GM19239 (cell line): ENCODE data around the gene CUEDC1.
"Not testable (repeated sequence)": the region's sequence is repeated elsewhere in the genome, so short reads cannot be mapped to it uniquely, and the experiment has no call there.

ENCODE experiments used
- DNase-seq: peaks from one replicate; pipeline ENCODE4 v3.0.0; 2011; ENCODE audit warnings: low spot score; ENCODE audit not compliant: insufficient read length
- FAIRE-seq: peaks from 2 replicates; lab custom pipeline; 2011; peaks lifted over from hg19 to GRCh38; lab: Jason Lieb, UNC

The CUEDC1 gene

GRCh38 chr17:57986841-57987580 lies 31.8 kb upstream of the CUEDC1 start:
- FAIRE-seq = peak; percentile 80
- no peak for DNase-seq

DNA sequence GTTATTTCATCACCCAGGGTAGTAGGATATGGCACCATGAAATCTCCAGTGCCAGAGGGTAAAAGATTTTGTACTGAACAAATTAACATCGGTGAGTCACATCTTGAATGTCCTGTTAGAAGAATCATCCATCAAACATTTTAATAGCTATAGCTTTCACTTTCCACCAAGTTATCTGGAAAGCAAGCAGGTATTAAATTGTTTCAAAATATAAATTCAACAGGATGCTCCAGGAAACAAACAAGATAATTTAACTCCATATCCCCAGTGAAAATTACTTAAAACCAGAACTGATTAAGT lies 30.4 kb upstream of the CUEDC1 start:
- DNase-seq = no peak
- FAIRE-seq = peak; percentile 68

- FAIRE-seq (no peak), DNase-seq (no peak)
Measured at GRCh38 chr17:57984936-57985674, 29.9 kb upstream of the CUEDC1 start.

- FAIRE-seq (no peak), DNase-seq (no peak)
Measured at GRCh38 chr17:57984261-57984890, 29.2 kb upstream of the CUEDC1 start.

DNA sequence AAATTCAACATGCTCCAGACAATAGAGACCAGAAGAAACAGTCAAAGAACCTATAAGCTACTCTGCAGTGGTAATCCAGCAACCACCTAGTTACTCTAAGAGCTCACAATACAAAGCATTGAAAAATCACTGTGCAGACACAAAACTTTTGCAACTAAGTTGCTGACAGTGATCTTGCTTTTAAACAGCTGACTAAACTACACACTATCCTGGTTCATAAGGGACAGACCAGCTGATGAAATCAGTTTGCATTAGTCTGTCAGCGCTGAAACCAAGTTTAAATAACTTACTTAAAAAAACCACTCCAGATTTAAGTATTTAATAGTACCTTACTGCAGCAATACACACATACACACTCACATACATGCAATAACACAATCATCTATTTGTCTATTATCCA lies 28.2 kb upstream of the CUEDC1 start:
- no peak for FAIRE-seq
- no peak for DNase-seq

- no peak for DNase-seq
- no peak for FAIRE-seq
Measured at GRCh38 chr17:57982452-57983170, 27.4 kb upstream of the CUEDC1 start.

GRCh38 chr17:57980522-57980921 lies 25.3 kb upstream of the CUEDC1 start:
- DNase-seq (no peak), FAIRE-seq (no peak)

GRCh38 chr17:57979076-57979475 lies 23.9 kb upstream of the CUEDC1 start:
- DNase-seq (no peak), FAIRE-seq (no peak)

- FAIRE-seq (no peak), DNase-seq (no peak)
Measured at GRCh38 chr17:57976594-57976993, 21.4 kb upstream of the CUEDC1 start.

GRCh38 chr17:57975044-57975443 lies 19.8 kb upstream of the CUEDC1 start:
- DNase-seq = no peak

GRCh38 chr17:57974053-57974824 lies 19.0 kb upstream of the CUEDC1 start:
- FAIRE-seq, DNase-seq: not testable (repeated sequence)

More at GRCh38 chr17:57975044-57975443, 19.8 kb upstream of the CUEDC1 start:
- no peak for FAIRE-seq

DNA sequence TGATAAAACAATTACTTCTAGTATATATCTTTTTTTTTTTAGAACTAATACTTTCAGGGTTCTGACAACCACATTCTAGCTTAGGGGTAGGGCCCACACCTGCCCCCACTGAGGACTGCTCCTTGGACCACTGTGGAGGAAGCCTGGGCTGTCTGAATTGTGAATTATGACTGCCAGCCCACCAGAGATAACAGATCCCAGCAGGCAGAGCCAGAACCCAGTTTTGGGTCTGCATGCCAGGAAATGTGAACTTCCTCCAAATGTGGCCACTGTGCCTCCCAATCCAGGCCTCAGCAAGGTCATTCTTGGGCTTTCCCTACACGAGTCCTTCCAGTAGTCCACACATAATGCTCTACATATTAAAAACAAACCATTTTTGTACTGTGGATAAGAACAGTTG lies 16.9 kb upstream of the CUEDC1 start:
- no peak for DNase-seq
- no peak for FAIRE-seq

- no peak for FAIRE-seq
- no peak for DNase-seq
Measured at GRCh38 chr17:57971572-57971971, 16.4 kb upstream of the CUEDC1 start.

GRCh38 chr17:57970710-57971109 lies 15.5 kb upstream of the CUEDC1 start:
- DNase-seq (no peak), FAIRE-seq (no peak)

DNA sequence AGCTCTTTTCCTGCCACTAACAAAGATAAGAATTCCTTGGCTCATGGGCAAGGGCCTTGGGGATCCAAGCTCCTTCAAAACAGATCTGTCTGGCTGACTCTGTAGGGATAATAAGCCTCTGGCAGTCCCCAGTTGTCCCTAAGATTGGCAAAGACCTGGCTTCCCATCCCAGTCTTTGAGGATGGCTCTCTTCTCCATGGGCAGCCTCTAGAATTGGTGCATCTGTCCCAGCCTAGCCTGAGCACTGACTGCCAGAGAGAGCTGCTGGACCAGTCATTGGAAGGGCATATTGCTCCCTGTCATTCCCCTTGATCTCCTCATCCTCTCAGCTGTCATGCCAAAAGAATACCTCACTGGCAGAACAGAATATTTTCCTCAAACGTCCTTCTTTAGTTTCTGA lies 13.2 kb upstream of the CUEDC1 start:
- FAIRE-seq = no peak

GRCh38 chr17:57966875-57967274 lies 11.7 kb upstream of the CUEDC1 start:
- DNase-seq (no peak), FAIRE-seq (no peak)

More for the DNA sequence above, 13.2 kb upstream of the CUEDC1 start:
- no peak for DNase-seq

DNA sequence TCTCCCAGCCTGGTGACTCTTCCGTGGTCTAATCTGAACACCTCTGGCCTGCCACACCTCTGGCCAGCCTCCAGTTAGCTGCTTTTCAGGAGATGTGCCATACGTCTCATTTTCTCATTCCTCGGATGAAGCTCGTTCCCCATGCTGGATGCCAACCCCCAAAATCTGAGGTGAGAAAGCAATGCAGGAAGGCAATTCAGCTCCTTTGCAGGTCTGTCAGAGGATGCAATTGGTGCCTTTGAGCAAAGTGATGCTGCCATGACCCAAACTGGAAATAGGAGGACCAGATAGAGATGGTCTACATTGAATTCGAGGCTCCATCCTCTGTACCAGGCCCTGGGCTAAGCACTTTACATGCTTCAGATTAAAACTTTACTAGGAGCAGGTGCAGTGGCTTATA lies 11.0 kb upstream of the CUEDC1 start:
- FAIRE-seq = no peak
- no peak for DNase-seq

- DNase-seq (no peak), FAIRE-seq (no peak)
Measured at GRCh38 chr17:57965521-57966160, 10.4 kb upstream of the CUEDC1 start.

GRCh38 chr17:57963149-57963511 lies 7.9 kb upstream of the CUEDC1 start:
- DNase-seq (no peak), FAIRE-seq (no peak)
